A549 (cell line): ENCODE measurements around the gene SVIL. TPM values are rescaled to one million over a fixed set of nuclear protein-coding genes. Genes with fewer than 3 reads are reported as not detected.

ENCODE experiments used
- ATAC-seq, 2 experiments: fragments of 200-7000 bp in 1 of 2; fragments of >200 bp in 1 of 2; cut with Nextera tagmentation in 1 of 2; cut with Tn5 transposase in 1 of 2; 3 replicates each; pipeline versions ENCODE4 v1.8.0 to v1.9.1; 2018 to 2020; ENCODE audit warnings: mild to moderate bottlenecking in 1 of 2, moderate library complexity in 1 of 2
- CTCF ChIA-PET: fragments of 300-600 bp; sonication (Branson Sonifier 250); formaldehyde crosslinking; extraction: SDS; loops from one replicate; lab custom pipeline; 2021; ENCODE audit warnings: antibody characterized with exemption, inconsistent platforms; lab: Yijun Ruan, JAX
- POLR2A ChIA-PET: fragments of 350-600 bp; formaldehyde crosslinking; extraction: SDS; loops from one replicate; lab custom pipeline; 2021; ENCODE audit warnings: antibody characterized with exemption, inconsistent platforms; lab: Yijun Ruan, JAX
- DNase-seq, 2 experiments: peaks; one replicate each; pipeline versions ENCODE4 v3.0.0 to v3.0.0-alpha.2; 2011 to 2016; ENCODE audit warnings: low read depth in 1 of 2, low spot score in 1 of 2
- FAIRE-seq: peaks from 2 replicates; lab custom pipeline; 2011; peaks lifted over from hg19 to GRCh38; lab: Jason Lieb, UNC
- H3K27ac ChIP-seq, 2 experiments: fragments of >200 bp; sonication (Bioruptor Twin); formaldehyde crosslinking; 3 replicates each; pipeline ENCODE4 v1.5.1; 2016 to 2017
- H3K4me1 ChIP-seq: fragments of >200 bp; sonication (Bioruptor Twin); formaldehyde crosslinking; 3 replicates; pipeline ENCODE4 v1.6.1; 2016
- H3K4me2 ChIP-seq: fragments of >200 bp; sonication (Bioruptor Twin); formaldehyde crosslinking; 3 replicates; pipeline ENCODE4 v1.6.1; 2016
- H3K4me3 ChIP-seq: fragments of >200 bp; sonication (Bioruptor Twin); formaldehyde crosslinking; 3 replicates; pipeline ENCODE4 v1.5.1; 2016
- H3K9me3 ChIP-seq: fragments of >200 bp; sonication (Bioruptor Twin); formaldehyde crosslinking; 3 replicates; pipeline ENCODE4 v1.6.1; 2016
- CEBPB ChIP-seq, 2 experiments: fragments of >200 bp in 1 of 2; sonication (Bioruptor Twin) in 1 of 2; formaldehyde crosslinking in 1 of 2; IDR thresholded peaks; 2 replicates each; pipeline ENCODE4 v1.6.1; 2012 to 2016
- E2F6 ChIP-seq: IDR thresholded peaks from 2 replicates; pipeline ENCODE4 v1.6.1; 2012; ENCODE audit warnings: low read depth, borderline replicate concordance
- EHF ChIP-seq: fragments of 250-450 bp; sonication (Bioruptor Pico); IDR thresholded peaks from 2 replicates; pipeline ENCODE4 v1.5.0; 2020; ENCODE audit warnings: mild to moderate bottlenecking
- EHMT2 ChIP-seq: fragments of 200-600 bp; sonication (generic); IDR thresholded peaks from 2 replicates; pipeline ENCODE4 v1.6.1; 2016; ENCODE audit warnings: antibody characterized with exemption, low read depth, mild to moderate bottlenecking, moderate library complexity
- ELK1 ChIP-seq: fragments of 150-350 bp; IDR thresholded peaks from 2 replicates; pipeline ENCODE4 v1.6.1; 2014; ENCODE audit warnings: low read depth, mild to moderate bottlenecking, low read length
- EP300 ChIP-seq, 2 experiments: fragments of >200 bp; sonication (Bioruptor Twin); formaldehyde crosslinking; IDR thresholded peaks; 2 replicates in 1 of 2; 3 replicates in 1 of 2; pipeline ENCODE4 v1.6.1; 2016 to 2017
- FOSL2 ChIP-seq, 2 experiments: fragments of 450-650 bp in 1 of 2; fragments of >200 bp in 1 of 2; sonication (Bioruptor Twin) in 1 of 2; formaldehyde crosslinking; IDR thresholded peaks; 2 replicates each; pipeline versions ENCODE4 v1.5.0 to v1.6.1; 2016 to 2020; ENCODE audit warnings: mild to moderate bottlenecking in 1 of 2, moderate library complexity in 1 of 2
- HMGXB4 ChIP-seq: fragments of 250-450 bp; sonication (Bioruptor Pico); IDR thresholded peaks from 2 replicates; pipeline ENCODE4 v1.5.0; 2021; ENCODE audit warnings: mild to moderate bottlenecking, moderate library complexity, borderline replicate concordance
- HOXB5 ChIP-seq: fragments of 250-450 bp; sonication (Bioruptor Pico); IDR thresholded peaks from 2 replicates; pipeline ENCODE4 v1.5.0; 2020; ENCODE audit warnings: mild to moderate bottlenecking, moderate library complexity
- JUNB ChIP-seq: fragments of >200 bp; sonication (Bioruptor Twin); formaldehyde crosslinking; IDR thresholded peaks from 2 replicates; pipeline ENCODE4 v1.6.1; 2016
- MAZ ChIP-seq: fragments of 150-350 bp; IDR thresholded peaks from 2 replicates; pipeline ENCODE4 v1.6.1; 2014; ENCODE audit warnings: antibody characterized with exemption, low read depth, low read length, borderline replicate concordance
- NFE2L2 ChIP-seq: fragments of 150-350 bp; conservative IDR thresholded peaks from 2 replicates; pipeline ENCODE4 v1.6.1; 2014; ENCODE audit warnings: low read length
- NPAS2 ChIP-seq: fragments of 250-450 bp; sonication (Bioruptor Pico); IDR thresholded peaks from 2 replicates; pipeline ENCODE4 v1.8.0; 2022; ENCODE audit warnings: mild to moderate bottlenecking, moderate library complexity, borderline replicate concordance
- PBX3 ChIP-seq: IDR thresholded peaks from 2 replicates; pipeline ENCODE4 v1.6.1; 2012
- POLR2AphosphoS2 ChIP-seq: conservative IDR thresholded peaks from 2 replicates; pipeline ENCODE4 v1.6.1; 2012; ENCODE audit warnings: low read length, improper control_type of control experiment, inconsistent platforms
- RCOR1 ChIP-seq: fragments of 150-350 bp; IDR thresholded peaks from 2 replicates; pipeline ENCODE4 v1.6.1; 2014; ENCODE audit warnings: antibody characterized with exemption, low read length, low read depth
- REST ChIP-seq: fragments of 200-600 bp; sonication (generic); IDR thresholded peaks from 2 replicates; pipeline ENCODE4 v1.6.1; 2016; ENCODE audit warnings: antibody characterized with exemption, mild to moderate bottlenecking, moderate library complexity
- SREBF2 ChIP-seq: fragments of 450-650 bp; IDR thresholded peaks from 2 replicates; pipeline ENCODE4 v1.6.1; 2014; ENCODE audit warnings: mild to moderate bottlenecking, moderate library complexity
- TP53 ChIP-seq: fragments of 250-450 bp; sonication (Bioruptor Pico); IDR thresholded peaks from 2 replicates; pipeline ENCODE4 v1.5.0; 2021; ENCODE audit warnings: mild to moderate bottlenecking, moderate library complexity
- USF2 ChIP-seq: fragments of 450-650 bp; IDR thresholded peaks from 2 replicates; pipeline ENCODE4 v1.6.1; 2014; ENCODE audit warnings: antibody characterized with exemption
- ZFP36 ChIP-seq: fragments of 450-650 bp; IDR thresholded peaks from 2 replicates; pipeline ENCODE4 v1.6.1; 2014; ENCODE audit warnings: borderline replicate concordance; ENCODE audit not compliant: partially characterized antibody
- WGBS: methylation state at CpG from one replicate; pipeline ENCODE4 v1.1.6; 2017; ENCODE audit errors: missing lambda C conversion rate; 5-methylcytosine and 5-hydroxymethylcytosine counted together
- polyA plus RNA-seq, 4 experiments: library from polyadenylated mRNA; depleted of rRNA in 3 of 4; stranded (reverse); fragments of >200 nt; fragmentation: RNase III in 1 of 4; extraction: RNeasy Plus Mini Kit Qiagen cat#74134 plus additional on column Dnase treatment in 1 of 4; gene quantifications; 2 replicates in 3 of 4; 3 replicates in 1 of 4; pipeline ENCODE4 v1.2.3, GENCODE V29; 2011 to 2017

Gene SVIL
- polyA plus RNA-seq, 2 of the 4 experiments (the other 2 are of a cell fraction), result 12.0 to 20.4 TPM

GRCh38 chr10:29414501-29414900 is 220.3 kb downstream of the SVIL start:
- H3K4me2 ChIP-seq, result no peak overlapping the region; the same call in 2 of the 3 replicates
- FAIRE-seq (no peak), DNase-seq (no peak), ATAC-seq (no peak)
- no peak overlapping the region for H3K4me3 ChIP-seq
- peaks cover 23% of the 10 kb centered on the region; the same call in 2 of the 3 replicates for H3K4me1 ChIP-seq
- no peaks in the 10 kb centered on the region for H3K9me3 ChIP-seq
- TF ChIP-seq EHMT2, result no peak
- no peak for TF ChIP-seq ZFP36
- TF ChIP-seq E2F6, result no peak
- no peak for TF ChIP-seq TP53
- TF ChIP-seq USF2, result no peak
- no peak for TF ChIP-seq JUNB
- no peak for TF ChIP-seq FOSL2 (IDR thresholded peaks at IDR 0.05)
- no peak for TF ChIP-seq FOSL2 (CRISPR knock-in tag; IDR thresholded peaks at IDR 0.05)
- no peak for TF ChIP-seq CEBPB (IDR thresholded peaks at IDR 0.05)
- no peak for TF ChIP-seq NPAS2 (CRISPR knock-in tag)
- TF ChIP-seq SREBF2, result no peak
- TF ChIP-seq NFE2L2, result no peak
- no peak for TF ChIP-seq EHF
- no peak for TF ChIP-seq PBX3
- no peak for TF ChIP-seq MAZ
- TF ChIP-seq REST, result no peak
- WGBS, result 45% methylated on average over 1 of the region's 1 CpG
- CTCF ChIA-PET, result no interaction called here
- POLR2A ChIA-PET, result no interaction called here
- H3K27ac ChIP-seq, result no peak overlapping the region

GRCh38 chr10:29412485-29412884 is 222.3 kb downstream of the SVIL start:
- Histone ChIP-seq H3K4me3 (no peak overlapping the region), H3K9me3 (peaks cover 10% of the 10 kb centered on the region; the same call in 2 of the 3 replicates), H3K27ac (no peak overlapping the region), H3K4me1 (peaks cover 25% of the 10 kb centered on the region; the same call in 2 of the 3 replicates), H3K4me2 (no peak overlapping the region)
- FAIRE-seq (no peak), DNase-seq (no peak), ATAC-seq (no peak)
- CTCF ChIA-PET, result interaction anchor here (0.8 kb wide), 1 partner anchor 49 kb away, joined by 4 read pairs; no protein-coding TSS in a partner anchor
- WGBS, result 92% methylated on average over 3 of the region's 3 CpGs
- POLR2A ChIA-PET, result no interaction called here
- TF ChIP-seq HMGXB4 (CRISPR knock-in tag), result no peak
- TF ChIP-seq TP53, result no peak
- TF ChIP-seq EP300 (IDR thresholded peaks at IDR 0.05), result no peak
- no peak for TF ChIP-seq FOSL2 (IDR thresholded peaks at IDR 0.05)
- no peak for TF ChIP-seq FOSL2 (CRISPR knock-in tag; IDR thresholded peaks at IDR 0.05)
- no peak for TF ChIP-seq RCOR1
- no peak for TF ChIP-seq POLR2AphosphoS2
- TF ChIP-seq HOXB5, result no peak
- no peak for TF ChIP-seq PBX3
- TF ChIP-seq ELK1, result no peak
- no peak for TF ChIP-seq REST
- no peak for TF ChIP-seq SREBF2
